ENCODE measurements around the gene MYOG. TPM values are rescaled to one million over a fixed set of nuclear protein-coding genes. Genes with fewer than 3 reads are reported as not detected.

The MYOG gene
- total RNA-seq: not detected

- intact Hi-C loops (cut with DNase I): no loop called here
- no peak for DNase-seq (ENCODE audit: low spot score in 2 of 2)
- Histone ChIP-seq H3K9me3 (no peaks in the 10 kb centered on the region), H3K4me1 (no peaks in the 10 kb centered on the region), H3K27me3 (no peaks in the 10 kb centered on the region), H3K27ac (no peak within 1 kb of the TSS), H3K36me3 (no peaks in the 10 kb centered on the region), H3K4me3 (no peak within 1 kb of the TSS)
- TF ChIP-seq CTCF (IDR thresholded peaks at IDR 0.05): no peak
These were observed at the start of gene MYOG for GRCh38 chr1:203085528-203086406. TSS of gene MYOG (minus strand) at chr1:203086012. CDS start at chr1:203085961, 51 bp downstream.

GRCh38 chr1:203133970-203134725 is 48.3 kb upstream of the MYOG start:
- Histone ChIP-seq H3K27ac (no peak overlapping the region), H3K4me3 (no peak overlapping the region), H3K27me3 (no peaks in the 10 kb centered on the region), H3K36me3 (no peaks in the 10 kb centered on the region), H3K4me1 (no peaks in the 10 kb centered on the region), H3K9me3 (no peaks in the 10 kb centered on the region)
- intact Hi-C loops (cut with DNase I): no loop called here
- DNase-seq (ENCODE audit: low spot score in 2 of 2): no peak
- TF ChIP-seq CTCF (IDR thresholded peaks at IDR 0.05): no peak

GRCh38 chr1:203131548-203132200 is 45.9 kb upstream of the MYOG start:
- Histone ChIP-seq H3K27me3 (no peaks in the 10 kb centered on the region), H3K4me1 (peaks cover 0 to 9% of the 10 kb centered on the region in 2 donors), H3K4me3 (no peak overlapping the region), H3K27ac (no peak overlapping the region), H3K36me3 (no peaks in the 10 kb centered on the region), H3K9me3 (no peaks in the 10 kb centered on the region)
- no peak for TF ChIP-seq CTCF (IDR thresholded peaks at IDR 0.05)
- intact Hi-C loops (cut with DNase I): no loop called here
- DNase-seq (ENCODE audit: low spot score in 2 of 2): no peak

- Histone ChIP-seq H3K9me3 (no peaks in the 10 kb centered on the region), H3K36me3 (no peaks in the 10 kb centered on the region), H3K4me3 (no peak overlapping the region), H3K27me3 (no peaks in the 10 kb centered on the region), H3K27ac (no peak overlapping the region), H3K4me1 (peaks cover 0 to 15% of the 10 kb centered on the region in 2 donors)
- intact Hi-C loops (cut with DNase I): no loop called here
- DNase-seq (ENCODE audit: low spot score in 2 of 2): peak in 1 of 2 donors; percentile 40
- TF ChIP-seq CTCF (IDR thresholded peaks at IDR 0.05): no peak
These were observed 44.7 kb upstream of the MYOG start for GRCh38 chr1:203130358-203130985.

- Histone ChIP-seq H3K4me3 (no peak overlapping the region), H3K27ac (no peak overlapping the region), H3K9me3 (no peaks in the 10 kb centered on the region), H3K4me1 (peaks cover 0 to 15% of the 10 kb centered on the region in 2 donors), H3K36me3 (no peaks in the 10 kb centered on the region), H3K27me3 (no peaks in the 10 kb centered on the region)
- TF ChIP-seq CTCF (IDR thresholded peaks at IDR 0.05): no peak
- intact Hi-C loops (cut with DNase I): loop anchor here (5.0 kb wide), 1 partner anchor 87 kb away; no protein-coding TSS in a partner anchor
- DNase-seq (ENCODE audit: low spot score in 2 of 2): peak in 1 of 2 donors; percentile 62
These were observed 43.9 kb upstream of the MYOG start for GRCh38 chr1:203129501-203130231.

All from ascending aorta (tissue), 2 donors.